ENCODE data around the gene HS3ST4.

HS3ST4 gene

DNA sequence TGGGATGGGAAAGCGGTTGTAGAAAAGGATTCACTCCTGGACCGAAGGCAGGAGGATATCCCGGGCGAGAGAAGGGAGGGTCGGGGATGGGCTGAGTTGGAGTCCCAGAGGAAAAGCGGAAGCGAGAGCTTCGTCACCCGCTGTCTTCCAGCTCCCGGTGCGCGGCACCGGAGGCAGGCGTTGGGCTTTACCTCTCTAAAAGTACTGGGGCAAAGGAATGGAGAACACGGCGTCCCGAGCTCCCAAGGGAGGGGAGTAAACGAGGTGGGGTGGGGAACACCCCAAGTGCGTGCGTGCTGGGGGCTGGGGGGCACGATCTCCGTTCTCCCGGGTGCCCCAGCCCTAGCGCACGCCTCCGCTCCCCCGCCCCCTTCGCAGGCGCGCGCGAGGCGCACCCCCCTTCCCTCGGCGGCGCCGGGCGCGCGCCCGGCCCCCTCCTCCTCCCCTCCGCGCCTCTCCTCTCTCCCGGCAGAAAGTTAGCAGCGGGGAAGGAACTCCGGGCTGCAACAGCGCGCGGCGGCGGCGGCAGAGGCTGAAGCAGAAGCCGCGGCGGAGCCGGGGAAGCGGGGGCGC, at the start of gene HS3ST4:
Gene HS3ST4, plus strand, starts transcription at position 441 of the 573 bp plus-strand sequence.
- DNase-seq = no peak

DNA sequence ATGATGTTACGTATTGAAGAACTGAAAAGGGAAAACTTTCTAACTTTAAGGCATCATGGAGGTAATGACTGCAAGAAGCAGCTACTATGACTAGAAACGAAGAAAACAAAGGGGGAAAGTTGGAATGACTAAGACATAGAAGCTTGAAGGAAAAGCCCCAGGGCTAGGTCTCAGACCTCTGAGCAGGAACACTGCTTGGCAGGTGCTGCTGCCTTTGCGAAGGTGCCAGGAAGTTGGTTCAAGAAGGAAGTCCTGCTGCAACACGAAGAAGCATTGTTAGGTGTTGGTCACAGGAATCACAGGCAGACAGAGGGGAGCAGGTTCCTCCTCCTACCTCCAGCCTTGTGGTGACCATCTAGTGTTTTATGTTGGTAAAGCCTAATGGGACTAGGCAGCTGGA, 48.1 kb upstream of the HS3ST4 start:
- DNase-seq = no peak

DNA sequence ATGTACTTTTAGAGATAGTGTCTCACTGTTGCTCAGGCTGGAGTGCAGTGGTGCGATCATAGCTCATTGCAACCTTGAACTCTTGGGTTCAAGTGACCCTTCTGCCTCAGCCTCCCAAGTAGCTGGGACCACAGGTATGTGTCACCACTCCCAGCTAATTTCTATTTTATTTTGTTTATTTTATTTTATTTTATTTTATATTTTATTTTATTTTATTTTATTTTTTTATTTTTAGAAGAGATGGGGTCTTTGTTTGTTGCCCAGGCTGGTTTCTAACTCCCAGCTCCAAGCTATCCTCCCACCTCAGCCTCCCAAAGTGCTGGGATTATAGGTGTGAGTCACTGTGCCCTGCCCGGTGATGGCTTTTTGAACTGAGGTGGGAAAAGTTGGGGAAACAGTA, 35.1 kb upstream of the HS3ST4 start:
- DNase-seq = no peak

DNA sequence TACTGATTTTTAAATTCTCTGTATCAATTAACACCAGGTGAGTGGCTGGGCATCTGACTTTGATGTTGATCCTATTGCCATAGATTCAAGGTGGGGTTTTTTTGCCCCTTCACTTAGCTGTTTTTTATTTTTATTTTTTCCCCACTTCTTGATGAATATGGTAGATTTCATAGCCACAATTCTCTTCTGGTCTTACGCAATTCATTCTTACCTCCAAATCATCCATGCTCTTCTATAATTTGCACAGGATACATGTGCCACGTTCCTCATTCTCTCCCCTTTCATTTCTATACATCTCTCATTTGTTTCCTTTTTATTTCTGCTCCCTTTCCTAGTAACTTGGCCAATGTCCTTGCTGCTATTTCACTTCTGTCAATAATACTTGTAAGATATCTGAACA, 14.9 kb upstream of the HS3ST4 start:
- DNase-seq = no peak

DNA sequence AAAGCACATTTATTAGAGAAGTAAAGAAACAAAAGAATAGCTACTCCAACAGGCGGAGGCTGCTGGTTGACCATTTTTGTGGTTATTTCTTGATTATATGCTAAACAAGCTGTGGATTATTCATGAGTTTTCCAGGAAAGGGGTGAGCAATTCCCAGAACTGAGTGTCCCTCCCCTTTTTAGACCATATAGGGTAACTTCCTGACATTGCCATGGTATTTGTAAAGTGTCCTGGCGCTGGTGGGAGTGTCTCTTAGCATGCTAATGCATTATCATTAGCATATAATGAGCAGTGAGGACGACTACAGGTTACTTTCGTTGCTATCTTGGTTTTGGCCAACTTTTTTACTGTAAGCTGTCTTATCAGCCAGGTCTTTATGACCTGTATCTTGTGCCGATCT, 12.2 kb upstream of the HS3ST4 start:
- no peak for DNase-seq

DNA sequence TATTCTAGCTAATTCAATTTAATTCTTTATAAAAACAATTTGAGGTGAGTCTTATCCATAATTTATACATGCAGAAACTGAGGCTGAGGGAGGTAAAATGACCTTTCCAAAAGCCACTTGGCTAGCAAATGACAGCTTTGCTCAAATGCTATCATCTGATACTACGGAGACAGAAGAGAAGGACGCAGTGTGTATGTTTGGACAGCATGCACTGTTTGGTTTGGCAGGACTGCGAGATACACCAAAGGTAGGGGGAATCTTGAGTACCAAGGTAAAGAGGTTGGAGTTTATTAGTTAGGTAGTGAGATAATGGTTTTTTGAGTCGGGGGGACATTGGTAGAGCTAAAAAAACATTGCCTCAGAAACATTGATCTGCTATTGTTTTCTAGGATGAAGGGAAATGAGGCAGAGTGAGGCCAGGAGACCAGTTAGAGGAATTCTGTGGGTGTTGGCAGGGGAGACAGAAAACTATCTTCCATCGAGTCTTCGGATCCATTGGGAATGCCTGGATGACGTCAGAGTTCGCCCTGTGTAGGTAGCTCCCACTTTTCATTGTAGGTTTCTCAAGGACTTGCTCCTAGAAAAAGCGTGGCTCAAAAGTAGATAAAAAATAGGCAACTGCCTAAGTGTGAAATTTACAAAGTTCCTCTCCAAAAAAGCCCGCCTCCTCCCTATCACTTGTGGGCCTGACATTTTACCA, 2.5 kb upstream of the HS3ST4 start:
- DNase-seq = no peak

DNA sequence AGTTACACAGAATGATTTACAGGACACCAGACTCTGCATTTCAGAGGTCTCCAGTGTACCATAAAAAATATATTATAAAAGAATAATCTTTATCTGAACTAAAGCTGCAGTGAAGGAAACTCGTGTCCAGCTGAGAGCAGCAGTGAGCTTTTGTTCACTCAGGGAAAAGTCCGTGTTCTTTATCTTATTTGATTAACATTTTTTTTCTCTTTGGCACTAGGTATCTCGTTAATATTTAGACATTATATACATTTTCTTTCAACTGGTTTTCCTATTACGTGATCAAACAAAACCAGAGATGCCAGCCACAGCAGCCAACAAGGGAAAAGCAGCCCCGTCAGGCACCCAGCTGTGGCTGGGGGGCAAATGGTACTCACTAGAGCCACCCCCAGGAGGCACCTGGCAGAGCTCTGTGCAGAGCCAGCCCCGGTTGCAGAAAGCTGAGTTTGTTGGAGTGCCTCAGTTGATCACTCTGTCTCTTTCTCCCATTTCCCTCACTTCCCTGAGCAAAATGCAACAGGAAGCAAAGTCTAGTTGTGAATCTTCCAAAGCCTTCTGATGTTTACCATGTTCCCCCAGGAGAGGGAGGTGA, 1.1 kb upstream of the HS3ST4 start:
- no peak for DNase-seq

DNA sequence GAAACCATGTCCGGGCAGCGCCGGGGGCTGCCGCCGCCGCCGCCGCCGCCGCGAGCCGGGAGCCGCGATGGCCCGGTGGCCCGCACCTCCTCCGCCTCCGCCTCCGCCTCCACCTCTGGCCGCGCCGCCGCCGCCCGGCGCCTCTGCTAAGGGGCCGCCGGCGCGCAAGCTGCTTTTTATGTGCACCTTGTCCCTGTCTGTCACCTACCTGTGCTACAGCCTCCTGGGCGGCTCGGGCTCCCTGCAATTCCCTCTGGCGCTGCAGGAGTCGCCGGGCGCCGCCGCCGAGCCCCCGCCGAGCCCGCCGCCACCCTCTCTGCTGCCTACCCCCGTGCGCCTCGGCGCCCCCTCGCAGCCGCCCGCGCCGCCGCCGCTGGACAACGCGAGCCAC, 587 bp downstream of the HS3ST4 start:
- DNase-seq = no peak

DNA sequence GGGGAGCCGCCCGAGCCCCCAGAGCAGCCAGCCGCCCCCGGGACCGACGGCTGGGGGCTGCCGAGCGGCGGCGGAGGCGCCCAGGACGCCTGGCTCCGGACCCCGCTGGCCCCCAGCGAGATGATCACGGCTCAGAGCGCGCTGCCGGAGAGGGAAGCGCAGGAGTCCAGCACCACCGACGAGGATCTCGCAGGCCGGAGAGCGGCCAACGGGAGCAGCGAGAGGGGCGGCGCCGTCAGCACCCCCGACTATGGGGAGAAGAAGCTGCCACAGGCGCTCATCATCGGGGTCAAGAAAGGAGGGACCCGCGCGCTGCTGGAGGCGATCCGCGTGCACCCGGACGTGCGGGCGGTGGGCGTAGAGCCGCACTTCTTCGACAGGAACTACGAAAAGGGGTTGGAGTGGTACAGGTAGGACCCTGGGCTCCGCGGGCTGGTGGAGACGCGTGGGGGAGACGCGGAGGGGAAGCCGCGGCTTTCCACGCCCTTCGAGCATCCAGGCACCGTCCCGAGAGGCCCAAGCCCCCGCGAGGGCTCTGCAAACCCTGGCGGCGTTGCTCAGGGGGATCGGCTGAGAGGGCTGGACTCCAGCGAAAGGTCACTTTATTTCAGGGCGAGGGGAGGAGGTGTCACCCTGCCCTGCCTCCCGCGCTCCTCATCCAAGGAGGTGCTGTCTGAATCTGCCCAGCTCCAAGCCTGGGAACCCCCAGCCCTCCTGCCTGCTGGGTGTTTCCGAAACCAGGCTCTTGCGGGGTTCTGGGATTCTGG, 1.2 kb downstream of the HS3ST4 start:
- DNase-seq = no peak

DNA sequence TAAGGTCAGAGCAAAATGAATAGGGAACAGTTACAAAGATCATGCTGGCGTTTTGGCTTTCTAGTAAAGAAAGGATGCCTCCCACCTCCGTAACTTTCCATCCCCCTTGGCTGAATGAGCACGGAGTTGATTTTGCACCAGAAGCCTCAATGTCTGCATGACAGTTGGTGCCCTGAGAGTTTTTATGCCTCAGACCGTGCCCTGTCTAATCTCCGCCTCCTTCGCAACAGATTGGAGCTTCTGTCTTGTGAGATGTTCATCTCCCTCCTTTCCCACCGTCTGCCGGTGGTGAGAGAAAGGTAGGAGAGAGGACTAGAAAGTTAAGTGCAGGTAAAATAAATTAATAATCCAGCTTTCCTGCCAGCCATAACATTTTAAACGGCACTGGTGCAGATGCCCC, 1.9 kb downstream of the HS3ST4 start:
- DNase-seq = no peak

DNA sequence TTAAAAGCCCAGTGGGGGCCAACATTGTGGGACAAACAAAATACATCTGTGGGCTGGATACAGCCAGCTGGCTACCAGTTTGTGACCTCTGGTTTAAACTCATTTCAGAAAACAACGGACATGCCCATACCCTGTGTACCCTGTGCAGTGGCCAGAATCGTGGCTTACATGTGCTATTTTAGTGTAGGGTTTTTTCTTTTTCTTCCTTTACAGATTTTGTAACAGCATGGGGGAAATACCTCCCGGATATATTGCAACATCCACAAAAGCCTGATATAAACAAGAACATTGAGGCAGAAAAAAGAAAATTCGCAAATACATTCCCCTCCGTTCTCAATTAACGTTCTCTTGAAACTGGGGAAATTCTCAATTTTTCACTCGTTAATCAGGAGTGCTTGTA, 7.3 kb downstream of the HS3ST4 start:
- DNase-seq = no peak

DNA sequence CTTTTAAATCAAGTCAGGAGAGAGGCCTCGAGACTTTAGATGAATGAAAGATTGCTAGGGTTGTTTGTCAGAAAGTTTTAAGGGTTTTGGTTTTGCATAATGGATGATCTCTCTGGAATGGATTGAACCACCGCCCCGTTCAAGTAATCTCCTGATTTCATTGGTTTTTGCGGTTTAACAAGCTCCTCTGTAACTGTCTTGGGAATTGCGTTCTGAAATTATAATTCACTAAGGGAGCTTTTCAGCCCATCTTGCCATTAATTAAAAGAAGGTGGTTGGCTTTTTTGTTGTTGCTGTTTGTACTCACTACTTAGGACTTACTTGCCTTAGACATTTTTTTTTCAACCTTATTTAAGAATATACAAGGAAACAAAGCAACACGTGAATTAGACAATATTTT, 8.8 kb downstream of the HS3ST4 start:
- no peak for DNase-seq

DNA sequence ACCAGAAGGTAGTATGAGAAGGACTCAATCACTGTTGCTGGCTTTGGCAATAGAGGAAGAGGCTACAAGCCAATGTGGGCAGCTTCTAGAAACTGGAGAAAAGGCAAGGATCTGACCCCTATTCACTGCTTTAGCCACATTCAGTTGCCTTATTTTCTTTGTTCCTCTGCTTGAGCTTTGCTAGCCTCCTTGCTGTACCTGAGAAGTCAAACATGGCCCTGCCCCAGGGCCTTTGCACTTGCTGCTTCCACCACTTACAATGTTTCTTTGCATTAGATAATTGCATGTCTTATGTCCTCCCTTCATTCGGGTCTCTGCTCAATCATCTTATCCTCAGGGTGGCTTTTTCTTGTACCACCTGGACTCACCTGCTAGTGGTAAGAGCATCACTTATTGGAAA, 15.8 kb downstream of the HS3ST4 start:
- no peak for DNase-seq

DNA sequence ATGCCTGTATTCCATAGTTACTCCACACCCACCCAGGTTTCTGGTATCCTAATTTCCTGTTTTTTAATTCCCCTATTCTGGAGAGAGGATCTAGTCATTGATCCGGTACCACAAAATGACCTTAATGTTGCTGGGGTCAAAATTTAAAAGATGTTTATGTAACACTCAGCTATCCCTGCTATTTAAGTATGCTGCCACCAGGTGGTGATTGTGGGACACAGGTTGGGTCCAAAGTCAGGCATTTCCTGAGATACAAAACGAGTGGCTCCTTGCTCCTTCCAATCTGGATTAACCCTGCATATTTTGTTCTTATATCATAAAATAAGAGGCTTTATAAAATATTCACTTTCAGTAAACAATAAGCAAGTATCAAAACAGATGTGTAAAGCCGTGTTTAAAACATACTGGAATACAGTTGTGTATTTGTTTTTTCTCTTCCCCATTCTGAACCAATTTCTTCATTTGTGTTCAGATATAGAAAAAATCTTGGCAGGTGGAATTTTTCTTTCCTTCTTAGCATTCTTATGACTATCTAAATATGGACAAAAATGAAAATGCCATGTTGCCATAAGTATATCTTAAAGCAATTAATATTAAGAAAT, 16.3 kb downstream of the HS3ST4 start:
- DNase-seq = peak in 1 of 2 donors; percentile 17

DNA sequence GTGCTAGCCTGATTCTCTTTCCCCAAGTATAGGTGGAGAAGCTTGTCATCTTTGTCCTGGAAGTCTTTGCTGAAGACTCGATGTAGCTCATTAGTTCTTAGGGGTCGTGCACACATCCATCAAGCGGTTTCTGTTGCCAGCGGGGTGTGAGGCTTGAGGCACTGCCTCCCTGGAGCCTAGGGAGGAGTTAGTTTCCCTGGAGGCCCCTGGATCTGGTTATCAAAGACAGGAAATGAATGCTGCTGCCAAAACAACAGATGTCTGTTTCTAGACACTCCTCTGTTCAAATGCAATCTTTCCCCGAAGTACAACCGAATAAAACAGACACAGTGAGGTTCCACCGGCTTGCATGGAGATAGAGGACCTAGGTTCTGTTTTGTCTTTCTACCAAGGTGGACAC, 17.5 kb downstream of the HS3ST4 start:
- no peak for DNase-seq

DNA sequence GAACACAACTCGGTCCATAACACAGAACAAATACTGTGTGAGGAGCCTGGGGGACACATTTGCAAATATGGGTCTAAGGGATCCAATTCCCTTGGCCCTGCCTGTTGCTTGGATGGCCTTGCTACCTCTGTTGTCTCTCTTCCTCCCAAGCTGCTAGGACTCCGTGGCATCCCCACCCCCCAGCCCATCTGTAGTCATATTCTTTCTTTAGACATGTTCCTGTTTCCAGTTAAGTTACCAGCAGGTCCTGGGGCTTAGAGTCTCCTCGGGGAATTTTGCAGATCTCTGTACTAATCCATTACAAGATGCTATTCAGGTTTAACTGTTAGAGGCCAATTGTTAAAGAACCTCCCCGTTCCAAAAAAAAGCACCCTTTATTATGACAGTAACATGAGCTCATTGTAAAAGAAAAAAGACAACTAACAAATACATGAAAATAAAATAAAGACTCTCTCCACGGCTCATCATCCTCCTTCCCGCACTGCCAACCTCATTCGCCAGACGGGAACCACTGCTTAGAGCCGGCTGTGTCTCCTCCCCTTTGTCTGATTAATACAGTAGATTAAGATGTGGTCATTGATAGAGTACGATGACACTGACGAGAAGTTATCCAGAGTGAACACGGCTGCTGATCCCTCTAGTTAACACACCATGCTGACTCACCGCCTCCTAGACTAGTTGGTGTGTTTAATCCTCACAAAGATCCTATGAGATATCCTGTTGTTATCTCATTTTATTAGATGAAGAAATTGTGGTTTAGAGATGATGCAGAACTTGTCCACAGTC, 22.2 kb downstream of the HS3ST4 start:
- DNase-seq = no peak

DNA sequence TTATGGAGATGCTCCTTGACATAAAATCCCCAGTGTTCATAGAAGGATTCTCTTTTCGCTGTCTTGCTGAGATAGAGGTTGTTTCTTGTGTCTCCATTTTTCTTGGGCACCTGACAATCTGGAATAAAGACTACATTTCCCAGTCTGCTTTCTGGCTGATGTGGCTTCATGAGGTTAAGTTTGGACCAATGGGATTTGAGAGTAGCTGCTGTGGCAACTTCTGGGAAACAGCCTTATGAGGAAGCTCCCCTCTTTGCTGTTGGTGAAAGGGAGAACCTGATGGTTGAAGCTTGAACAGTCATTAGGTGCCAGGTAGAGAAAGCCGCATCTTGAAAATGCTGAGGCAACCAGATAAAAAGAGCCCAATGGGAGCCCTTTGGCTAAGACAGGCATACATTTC, 24.4 kb downstream of the HS3ST4 start:
- DNase-seq = no peak

DNA sequence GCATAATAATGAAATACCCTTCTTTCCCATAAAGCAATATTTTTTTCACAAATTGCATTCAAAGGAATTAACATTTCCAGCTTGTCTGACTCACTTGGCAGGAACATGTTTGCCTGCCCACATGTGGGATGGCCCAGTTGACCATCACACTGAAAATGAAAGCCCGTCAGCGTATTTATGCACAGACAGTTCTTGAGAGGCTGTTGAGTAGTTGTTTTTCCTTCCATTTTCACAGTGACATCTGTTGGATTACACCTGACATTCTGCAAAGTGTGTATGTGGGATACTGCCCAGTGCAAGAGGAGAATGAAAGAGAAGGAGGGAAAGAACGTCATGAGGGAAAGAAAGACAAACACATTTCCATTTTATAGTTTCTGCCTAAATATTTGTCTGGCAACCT, 29.7 kb downstream of the HS3ST4 start:
- no peak for DNase-seq

DNA sequence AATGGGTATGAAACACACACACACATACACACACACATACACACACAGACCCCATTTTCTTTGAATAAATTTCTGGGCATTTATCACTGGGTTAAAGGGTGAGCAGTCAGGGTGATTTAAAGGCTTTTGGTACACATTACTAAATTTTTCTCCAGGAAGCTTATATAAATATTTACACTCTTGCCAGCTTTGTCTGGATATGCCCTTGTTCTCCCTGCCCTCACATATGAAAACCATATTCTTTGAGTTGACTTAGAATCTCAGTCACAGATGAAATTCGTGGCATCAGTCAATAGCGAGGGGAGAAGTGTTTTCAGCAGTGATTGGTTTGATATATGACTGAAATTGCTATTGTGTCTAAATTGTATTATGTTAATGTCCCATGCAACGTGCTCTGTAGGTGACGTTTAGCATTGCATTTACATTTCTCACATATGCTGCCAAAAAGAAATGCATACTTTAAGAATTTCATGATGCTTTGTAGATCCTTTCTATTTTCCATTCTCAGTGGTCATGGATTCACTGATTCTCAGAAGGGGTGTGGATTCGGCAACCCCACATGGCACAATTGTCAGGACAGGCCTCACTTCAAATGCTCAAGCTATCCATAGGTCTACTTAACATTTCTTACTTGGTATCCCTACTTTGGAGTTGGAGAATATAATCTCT, 34.8 kb downstream of the HS3ST4 start:
- no peak for DNase-seq

DNA sequence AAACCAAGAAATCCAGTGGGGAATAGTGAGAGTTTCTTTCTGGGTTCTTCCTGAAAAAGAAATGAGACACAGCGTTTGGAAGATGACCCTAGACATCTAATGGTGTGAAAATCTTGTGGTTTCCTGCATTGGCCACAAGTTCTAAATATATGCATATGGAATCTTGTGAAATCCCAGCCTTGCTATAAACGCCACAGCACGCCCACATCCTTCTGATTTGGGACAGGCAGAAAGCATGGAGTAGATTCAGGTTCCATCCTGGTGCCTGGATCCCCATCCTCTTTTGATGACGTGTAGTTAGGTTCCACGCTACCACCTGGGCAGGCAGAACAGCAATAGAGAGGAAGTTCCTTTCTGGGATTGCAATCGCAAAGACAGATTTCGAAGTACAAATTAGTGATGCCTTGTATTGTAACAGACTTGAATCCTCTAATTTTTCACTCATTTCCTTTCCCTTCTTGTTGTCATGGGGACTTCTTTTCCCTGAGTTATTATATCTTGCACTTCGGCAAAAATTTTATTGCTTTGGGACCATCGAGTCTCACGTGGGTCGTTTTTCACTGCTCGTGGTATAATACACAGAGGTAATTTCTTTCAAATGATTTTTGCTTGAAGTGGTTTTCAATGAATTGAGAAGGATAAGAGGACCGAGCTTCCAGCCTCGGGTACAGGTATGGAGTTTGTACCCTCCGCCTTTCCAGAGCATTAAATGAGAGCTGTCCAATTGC, 37.6 kb downstream of the HS3ST4 start:
- DNase-seq = no peak

DNA sequence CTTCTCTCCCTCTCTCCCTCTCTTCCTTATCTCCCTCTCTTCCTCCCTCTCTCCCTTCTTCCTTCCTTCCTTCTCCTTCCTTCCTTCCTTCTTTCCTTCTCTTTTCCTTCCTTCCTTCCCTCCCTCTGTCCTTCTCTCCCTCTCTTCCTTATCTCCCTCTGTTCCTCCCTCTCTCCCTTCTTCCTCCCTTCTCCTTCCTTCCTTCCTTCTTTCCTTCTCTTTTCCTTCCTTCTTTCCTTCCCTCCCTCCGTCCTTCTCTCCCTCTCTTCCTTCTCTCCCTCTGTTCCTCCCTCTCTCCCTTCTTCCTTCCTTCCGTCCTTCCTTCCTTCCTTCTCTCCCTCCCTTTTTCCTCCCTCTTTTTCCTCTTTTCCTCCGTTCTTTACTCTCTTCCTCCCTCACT, 38.6 kb downstream of the HS3ST4 start:
- DNase-seq = no peak

Measured in stimulated activated CD4-positive, alpha-beta T cell treated with anti-CD3 and anti-CD28 coated beads, Interleukin-2, amount 100 ng/mL, for 24 hours (primary cell).